ENCODE results near the gene C1QTNF9B. TPM values are rescaled to one million over a fixed set of nuclear protein-coding genes. Genes with fewer than 3 reads are reported as not detected.
"Not testable (repeated sequence)": the region's sequence is repeated elsewhere in the genome, so short reads cannot be mapped to it uniquely, and the experiment has no call there.

Gene C1QTNF9B
- total RNA-seq, 2 experiments from 2014 or later, result not detected

DNA sequence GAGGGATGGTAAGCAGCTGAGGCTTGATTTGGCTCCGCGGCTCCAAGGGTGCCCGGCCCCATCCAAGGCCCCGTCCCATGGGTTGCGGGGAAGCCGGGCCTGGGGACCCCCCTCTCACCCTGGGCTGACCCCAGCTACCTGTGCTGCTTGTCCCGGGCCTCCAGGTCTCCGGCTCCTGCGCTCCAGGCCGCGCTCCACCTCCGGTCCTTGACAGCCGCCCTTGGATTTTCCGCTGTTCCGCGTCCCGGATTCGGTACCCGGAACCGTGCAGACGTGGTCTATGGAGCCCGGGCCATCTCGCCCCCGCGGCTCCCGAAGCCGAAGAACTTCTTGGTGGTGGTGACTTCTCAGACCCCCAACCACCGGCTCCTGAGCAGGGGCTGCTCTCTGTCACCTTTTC is 48.3 kb upstream of the C1QTNF9B start:
- TF ChIP-seq CTCF (conservative IDR thresholded peaks at IDR 0.05; ENCODE audit: low read length), result no peak
- TF ChIP-seq EZH2phosphoT487 (IDR thresholded peaks at IDR 0.05; ENCODE audit: borderline replicate concordance, low read depth, low read length), result no peak
- no peak for DNase-seq (ENCODE audit: low spot score)
- POLR2A ChIA-PET, result no interaction called here

DNA sequence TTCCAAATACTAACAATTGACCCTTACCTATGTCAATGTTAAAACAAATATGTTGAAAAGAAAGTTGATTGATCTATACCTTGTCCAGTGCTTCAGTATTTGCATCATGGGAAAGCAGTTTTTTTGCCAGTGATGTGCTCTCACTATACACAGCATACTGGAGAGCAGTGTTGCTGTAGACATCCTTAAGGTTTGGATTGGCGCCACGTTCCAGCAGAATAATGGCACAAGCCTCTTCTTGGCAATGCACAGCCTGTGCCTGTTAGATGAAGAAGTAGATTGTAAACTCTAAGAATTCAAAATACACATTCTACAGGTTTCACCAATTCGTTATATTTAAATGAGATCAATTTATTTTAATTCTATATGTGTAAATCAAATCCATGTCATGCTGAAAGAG is 43.9 kb upstream of the C1QTNF9B start:
- H3K36me3 ChIP-seq (ENCODE audit: insufficient read depth, low read length), result no peaks in the 10 kb centered on the region
- no peak overlapping the region for H3K27ac ChIP-seq (ENCODE audit: low read depth, low read length, poor library complexity, severe bottlenecking)
- POLR2A ChIA-PET, result no interaction called here
- no peaks in the 10 kb centered on the region for H3K9me2 ChIP-seq (ENCODE audit: insufficient read depth, low read length)
- no peaks in the 10 kb centered on the region for H3K79me2 ChIP-seq (ENCODE audit: insufficient read depth, low read depth, low read length)
- TF ChIP-seq EZH2phosphoT487 (IDR thresholded peaks at IDR 0.05; ENCODE audit: borderline replicate concordance, low read depth, low read length), result no peak
- no peak for TF ChIP-seq CTCF (conservative IDR thresholded peaks at IDR 0.05; ENCODE audit: low read length)
- H2AFZ ChIP-seq (ENCODE audit: low read length), result no peak overlapping the region
- H3K4me1 ChIP-seq (ENCODE audit: insufficient read depth, low read length, poor library complexity, severe bottlenecking), result no peaks in the 10 kb centered on the region
- H3K9me3 ChIP-seq (ENCODE audit: low read length), result no peaks in the 10 kb centered on the region
- H3K4me2 ChIP-seq (ENCODE audit: low read length), result no peak overlapping the region
- no peaks in the 10 kb centered on the region for H4K20me1 ChIP-seq (ENCODE audit: insufficient read depth, low read length)
- no TSS peak for BruUV-seq (replicated peaks)
- CTCF ChIA-PET (ENCODE audit: unreplicated experiment), result no interaction called here
- intact Hi-C loops (cut with micrococcal nuclease; ENCODE audit: unreplicated experiment), result no loop called here
- no peak for DNase-seq (ENCODE audit: low spot score)
- H3K4me3 ChIP-seq (ENCODE audit: low read depth, low read length, poor library complexity, severe bottlenecking), result no peak overlapping the region

More for the DNA sequence above, 48.3 kb upstream of the C1QTNF9B start:
- no peaks in the 10 kb centered on the region for H3K36me3 ChIP-seq (ENCODE audit: insufficient read depth, low read length)
- no peak overlapping the region for H3K27ac ChIP-seq (ENCODE audit: low read depth, low read length, poor library complexity, severe bottlenecking)
- H2AFZ ChIP-seq (ENCODE audit: low read length), result no peak overlapping the region
- BruUV-seq (replicated peaks), result no TSS peak
- no peaks in the 10 kb centered on the region for H3K79me2 ChIP-seq (ENCODE audit: insufficient read depth, low read depth, low read length)
- H3K9me2 ChIP-seq (ENCODE audit: insufficient read depth, low read length), result no peaks in the 10 kb centered on the region
- H3K4me1 ChIP-seq (ENCODE audit: insufficient read depth, low read length, poor library complexity, severe bottlenecking), result no peaks in the 10 kb centered on the region
- intact Hi-C loops (cut with micrococcal nuclease; ENCODE audit: unreplicated experiment), result no loop called here
- no peak overlapping the region for H3K4me2 ChIP-seq (ENCODE audit: low read length)
- H4K20me1 ChIP-seq (ENCODE audit: insufficient read depth, low read length), result no peaks in the 10 kb centered on the region
- no peaks in the 10 kb centered on the region for H3K9me3 ChIP-seq (ENCODE audit: low read length)
- no peak overlapping the region for H3K4me3 ChIP-seq (ENCODE audit: low read depth, low read length, poor library complexity, severe bottlenecking)
- CTCF ChIA-PET (ENCODE audit: unreplicated experiment), result no interaction called here

DNA sequence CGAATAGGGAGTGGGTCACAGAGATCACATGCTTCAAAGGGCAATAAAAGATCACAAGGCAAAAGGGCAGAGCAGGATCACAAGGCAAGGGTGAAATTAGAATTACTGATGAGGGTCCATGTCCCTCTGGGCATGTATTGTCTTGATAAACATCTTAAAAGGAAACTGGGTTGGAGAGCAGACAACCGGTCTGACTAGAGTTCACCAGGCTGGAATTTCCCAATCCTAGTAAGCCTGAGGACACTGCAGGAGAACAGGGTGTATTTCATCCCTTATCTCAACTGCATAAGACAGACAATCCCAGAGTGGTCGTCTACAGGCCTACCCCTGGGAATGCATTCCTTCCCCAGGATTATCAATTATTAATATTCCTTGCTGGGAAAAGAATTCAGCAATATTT is 42.4 kb upstream of the C1QTNF9B start:
- H2AFZ ChIP-seq (ENCODE audit: low read length); H3K27ac ChIP-seq (ENCODE audit: low read depth, low read length, poor library complexity, severe bottlenecking); H3K36me3 ChIP-seq (ENCODE audit: insufficient read depth, low read length); H3K4me3 ChIP-seq (ENCODE audit: low read depth, low read length, poor library complexity, severe bottlenecking); H3K79me2 ChIP-seq (ENCODE audit: insufficient read depth, low read depth, low read length); BruUV-seq (replicated peaks); POLR2A ChIA-PET; intact Hi-C loops (cut with micrococcal nuclease; ENCODE audit: unreplicated experiment); H4K20me1 ChIP-seq (ENCODE audit: insufficient read depth, low read length); CTCF ChIA-PET (ENCODE audit: unreplicated experiment); DNase-seq (ENCODE audit: low spot score); H3K9me3 ChIP-seq (ENCODE audit: low read length); H3K4me2 ChIP-seq (ENCODE audit: low read length); H3K9me2 ChIP-seq (ENCODE audit: insufficient read depth, low read length); H3K4me1 ChIP-seq (ENCODE audit: insufficient read depth, low read length, poor library complexity, severe bottlenecking): not testable (repeated sequence)

Data from OCI-LY7 (cell line).